Endodermal cell (in vitro differentiated cells): ENCODE data around the gene KLHDC10. TPM values are rescaled to one million over a fixed set of nuclear protein-coding genes. Genes with fewer than 3 reads are reported as not detected.

Source experiments
- DNase-seq: peaks from one replicate; pipeline ENCODE4 v3.0.0-alpha.2; 2017
- H3K27ac ChIP-seq: 2 replicates; pipeline ENCODE4 v1.5.1; 2013; ENCODE audit warnings: mild to moderate bottlenecking, low read depth, low read length, moderate library complexity
- H3K27me3 ChIP-seq: 2 replicates; pipeline ENCODE4 v1.6.1; 2013; ENCODE audit warnings: mild to moderate bottlenecking, low read length, moderate library complexity; ENCODE audit not compliant: insufficient read depth, control insufficient read depth, poor library complexity, severe bottlenecking
- H3K36me3 ChIP-seq: 2 replicates; pipeline ENCODE4 v1.7.0; 2013; ENCODE audit warnings: mild to moderate bottlenecking, low read length, moderate library complexity; ENCODE audit not compliant: control insufficient read depth, insufficient read depth
- H3K4me1 ChIP-seq: one replicate; pipeline ENCODE4 v1.7.0; 2013; ENCODE audit warnings: low read length; ENCODE audit not compliant: control insufficient read depth, insufficient read depth
- H3K4me3 ChIP-seq: 2 replicates; pipeline ENCODE4 v1.5.1; 2013; ENCODE audit warnings: mild to moderate bottlenecking, low read length, moderate library complexity
- H3K9ac ChIP-seq: 2 replicates; pipeline ENCODE4 v1.6.1; 2013; ENCODE audit warnings: mild to moderate bottlenecking, low read length, moderate library complexity; ENCODE audit not compliant: poor library complexity, severe bottlenecking; ENCODE audit errors: extremely low read depth
- H3K9me3 ChIP-seq: 2 replicates; pipeline ENCODE4 v1.6.1; 2013; ENCODE audit warnings: mild to moderate bottlenecking, low read length, moderate library complexity; ENCODE audit not compliant: control insufficient read depth
- H3K27ac Mint-ChIP-seq: 2 replicates; pipeline ENCODE4 v1.8.0; 2020; ENCODE audit warnings: mixed read lengths
- H3K27me3 Mint-ChIP-seq: 2 replicates; pipeline ENCODE4 v1.8.0; 2021; ENCODE audit warnings: mild to moderate bottlenecking, mixed read lengths; ENCODE audit not compliant: insufficient read depth
- H3K36me3 Mint-ChIP-seq: 2 replicates; pipeline ENCODE4 v1.8.0; 2020; ENCODE audit warnings: low read depth, mixed read lengths
- H3K4me1 Mint-ChIP-seq: 2 replicates; pipeline ENCODE4 v1.8.0; 2020; ENCODE audit warnings: mixed read lengths
- H3K4me3 Mint-ChIP-seq: 2 replicates; pipeline ENCODE4 v1.8.0; 2020; ENCODE audit warnings: mild to moderate bottlenecking, moderate library complexity, mixed read lengths
- H3K9me3 Mint-ChIP-seq: 2 replicates; pipeline ENCODE4 v1.8.0; 2020; ENCODE audit warnings: mild to moderate bottlenecking, mixed read lengths
- WGBS, 2 experiments: methylation state at CpG; one replicate each; pipeline versions ENCODE4 v1.1.5 to v1.1.7; 2013; ENCODE audit warnings: missing lambda C conversion rate in 2 of 2, mixed read lengths in 1 of 2; ENCODE audit not compliant: insufficient coverage in 1 of 2, insufficient read length in 1 of 2; 5-methylcytosine and 5-hydroxymethylcytosine counted together
- total RNA-seq, 2 donors: library from RNA; stranded (reverse); fragmentation: NEBNext Ultra II Directional in 1 of 2; extraction: Animal tissue kit (Norgen Biotek cat#: 25700) in 1 of 2; gene quantifications; 2 replicates in 1 of 2; 3 replicates in 1 of 2; pipeline ENCODE4 v1.2.1, GENCODE V29; 2021
- TF ChIP-seq, protein P1 (sequence below): fragments of 200-600 bp; sonication (generic); conservative IDR thresholded peaks from 2 replicates; pipeline ENCODE4 v1.5.0; 2021; ENCODE audit warnings: antibody characterized with exemption, mild to moderate bottlenecking

KLHDC10 gene
- total RNA-seq, 2 donors from 2014 or later, result 20.6 to 22.2 TPM

DNA sequence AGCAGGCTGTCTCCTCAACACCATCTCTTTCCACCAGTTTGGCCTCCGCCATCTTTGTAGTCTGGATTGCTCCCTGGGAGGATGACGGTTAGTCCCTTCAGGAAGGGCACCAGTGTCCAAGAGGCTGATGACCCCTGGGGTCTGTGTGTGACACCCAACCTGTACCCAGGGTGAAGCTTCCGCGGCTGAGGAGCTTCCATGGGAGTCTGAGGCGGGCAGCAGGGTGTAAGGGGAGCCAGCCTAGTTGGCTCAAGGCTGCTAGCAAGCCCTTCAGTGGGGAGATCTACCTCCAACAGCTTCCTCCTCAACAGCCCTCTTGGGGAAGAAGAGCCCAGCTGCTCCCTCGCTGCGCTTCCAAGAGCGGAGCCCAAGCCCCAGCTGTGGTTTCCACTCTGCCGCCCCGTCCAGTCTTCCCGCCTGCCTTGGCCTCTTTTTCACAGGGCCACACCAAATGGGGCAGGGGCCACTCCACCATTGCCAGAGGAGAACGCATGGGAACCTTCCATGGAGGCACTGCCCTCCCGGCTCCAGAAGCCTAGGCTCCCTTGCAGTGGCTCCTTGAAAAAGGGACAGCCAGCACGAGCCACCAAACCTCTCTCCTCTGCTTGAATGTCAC lies 77.5 kb downstream of the KLHDC10 start:
- no peak for DNase-seq
- Histone ChIP-seq H3K27ac (no peak overlapping the region), H3K27me3 (no peaks in the 10 kb centered on the region), H3K4me1 (no peaks in the 10 kb centered on the region), H3K9me3 (no peaks in the 10 kb centered on the region), H3K9ac (no peak overlapping the region), H3K4me3 (no peak overlapping the region), H3K36me3 (no peaks in the 10 kb centered on the region)
- Mint-ChIP-seq H3K27me3 (no peaks in the 10 kb centered on the region), H3K4me1 (peaks cover 9% of the 10 kb centered on the region), H3K4me3 (no peak overlapping the region), H3K36me3 (no peaks in the 10 kb centered on the region), H3K27ac (no peak overlapping the region), H3K9me3 (no peaks in the 10 kb centered on the region)
- WGBS, 2 experiments, result 92 to 94% methylated on average over 7 to 14 of the region's 14 CpGs
- TF ChIP-seq, protein P1, sequence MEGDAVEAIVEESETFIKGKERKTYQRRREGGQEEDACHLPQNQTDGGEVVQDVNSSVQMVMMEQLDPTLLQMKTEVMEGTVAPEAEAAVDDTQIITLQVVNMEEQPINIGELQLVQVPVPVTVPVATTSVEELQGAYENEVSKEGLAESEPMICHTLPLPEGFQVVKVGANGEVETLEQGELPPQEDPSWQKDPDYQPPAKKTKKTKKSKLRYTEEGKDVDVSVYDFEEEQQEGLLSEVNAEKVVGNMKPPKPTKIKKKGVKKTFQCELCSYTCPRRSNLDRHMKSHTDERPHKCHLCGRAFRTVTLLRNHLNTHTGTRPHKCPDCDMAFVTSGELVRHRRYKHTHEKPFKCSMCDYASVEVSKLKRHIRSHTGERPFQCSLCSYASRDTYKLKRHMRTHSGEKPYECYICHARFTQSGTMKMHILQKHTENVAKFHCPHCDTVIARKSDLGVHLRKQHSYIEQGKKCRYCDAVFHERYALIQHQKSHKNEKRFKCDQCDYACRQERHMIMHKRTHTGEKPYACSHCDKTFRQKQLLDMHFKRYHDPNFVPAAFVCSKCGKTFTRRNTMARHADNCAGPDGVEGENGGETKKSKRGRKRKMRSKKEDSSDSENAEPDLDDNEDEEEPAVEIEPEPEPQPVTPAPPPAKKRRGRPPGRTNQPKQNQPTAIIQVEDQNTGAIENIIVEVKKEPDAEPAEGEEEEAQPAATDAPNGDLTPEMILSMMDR, result no peak

DNA sequence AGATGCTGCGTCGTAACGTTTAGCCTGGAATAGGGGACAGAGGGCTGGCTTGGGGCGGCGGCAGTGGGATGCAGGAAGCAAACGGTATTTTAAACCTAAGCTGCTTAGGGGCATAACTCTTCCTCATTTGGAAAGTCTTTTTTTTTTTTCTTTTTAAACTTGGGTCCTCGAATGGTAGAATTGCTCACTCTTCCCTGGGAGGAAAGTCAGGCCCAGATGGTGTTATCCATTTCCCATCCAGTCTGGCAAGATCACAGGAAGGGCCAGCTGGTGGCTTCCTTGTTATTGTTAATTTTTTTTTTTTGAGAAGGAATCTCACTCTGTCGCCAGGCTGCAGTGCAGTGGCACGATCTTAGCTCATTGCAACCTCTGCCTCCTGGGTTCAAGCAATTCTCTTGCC lies 78.2 kb downstream of the KLHDC10 start:
- Mint-ChIP-seq H3K9me3 (no peaks in the 10 kb centered on the region), H3K4me3 (no peak overlapping the region), H3K36me3 (no peaks in the 10 kb centered on the region), H3K27me3 (no peaks in the 10 kb centered on the region), H3K4me1 (peaks cover 9% of the 10 kb centered on the region), H3K27ac (no peak overlapping the region)
- H3K9ac ChIP-seq, result no peak overlapping the region
- 93 to 95% methylated on average over 4 to 9 of the region's 9 CpGs for WGBS, 2 experiments
- H3K4me1 ChIP-seq, result no peaks in the 10 kb centered on the region
- no peaks in the 10 kb centered on the region for H3K27me3 ChIP-seq
- H3K9me3 ChIP-seq, result no peaks in the 10 kb centered on the region
- TF ChIP-seq, protein P1, result no peak
- no peaks in the 10 kb centered on the region for H3K36me3 ChIP-seq
- no peak for DNase-seq
- no peak overlapping the region for H3K27ac ChIP-seq
- no peak overlapping the region for H3K4me3 ChIP-seq

DNA sequence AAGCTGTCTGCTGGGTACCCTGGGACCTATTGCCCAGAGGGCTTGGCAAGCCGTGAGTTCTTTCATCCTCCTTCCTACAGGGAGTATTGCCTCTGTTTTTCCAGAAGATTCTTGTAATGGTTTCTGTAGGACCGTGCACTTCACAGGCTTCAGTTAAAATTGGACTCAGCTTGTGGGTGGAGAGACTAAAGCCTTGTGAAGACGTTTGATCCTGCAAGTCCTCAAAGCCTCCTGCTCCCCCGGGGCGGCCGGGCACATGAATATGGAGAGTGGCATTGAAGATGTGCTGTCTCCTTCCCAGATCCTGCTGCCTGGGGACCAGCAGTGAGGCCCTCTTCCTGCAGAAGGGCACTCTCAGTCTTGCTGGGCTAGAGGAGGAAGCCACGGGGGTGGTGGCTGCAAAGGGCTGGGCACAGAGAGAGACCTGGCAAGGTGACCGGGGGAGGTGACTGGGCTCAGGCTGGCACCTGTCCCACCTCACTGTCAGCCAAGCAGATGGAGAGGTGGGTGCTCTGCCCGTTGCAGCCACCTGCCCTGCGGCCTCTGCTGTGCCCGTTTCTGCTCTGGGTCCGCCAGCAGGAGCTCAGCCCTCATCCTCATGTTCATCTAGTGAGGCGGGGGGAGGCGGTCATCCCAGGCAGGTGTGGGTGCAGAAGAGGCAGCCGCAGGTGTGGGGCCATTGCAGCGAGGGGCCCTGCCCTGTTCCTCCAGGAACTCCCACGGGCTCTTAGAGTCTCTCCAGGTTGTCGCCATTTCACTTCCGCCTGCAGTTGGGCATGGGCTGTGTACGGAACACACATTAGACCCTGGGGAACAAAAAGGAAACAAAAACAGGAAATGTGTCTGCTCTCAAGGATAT lies 79.2 kb downstream of the KLHDC10 start:
- H3K27me3 Mint-ChIP-seq, result no peaks in the 10 kb centered on the region
- no peak for DNase-seq

More for the DNA sequence above, 79.2 kb downstream of the KLHDC10 start:
- Histone ChIP-seq H3K27me3 (no peaks in the 10 kb centered on the region), H3K27ac (no peak overlapping the region), H3K36me3 (no peaks in the 10 kb centered on the region), H3K4me1 (no peaks in the 10 kb centered on the region), H3K9me3 (no peaks in the 10 kb centered on the region), H3K9ac (no peak overlapping the region), H3K4me3 (no peak overlapping the region)
- Mint-ChIP-seq H3K4me3 (no peak overlapping the region), H3K4me1 (peaks cover 4% of the 10 kb centered on the region), H3K36me3 (no peaks in the 10 kb centered on the region), H3K27ac (no peak overlapping the region), H3K9me3 (no peaks in the 10 kb centered on the region)
- TF ChIP-seq, protein P1, result no peak
- 87% methylated on average over 9 to 20 of the region's 20 CpGs for WGBS, 2 experiments
